BJ (cell line): ENCODE results near the gene KLF9. TPM values are rescaled to one million over a fixed set of nuclear protein-coding genes. Genes with fewer than 3 reads are reported as not detected.

Experiments
- CTCF ChIA-PET: fragments of 350-600 bp; formaldehyde crosslinking; extraction: SDS; loops from one replicate; lab custom pipeline; 2021; ENCODE audit warnings: antibody characterized with exemption, inconsistent platforms; lab: Yijun Ruan, JAX
- POLR2A ChIA-PET: fragments of 300-600 bp; sonication (Branson Sonifier 250); formaldehyde crosslinking; extraction: SDS; loops from one replicate; lab custom pipeline; 2021; ENCODE audit warnings: antibody characterized with exemption; lab: Charles Lee
- DNase-seq: peaks from one replicate; pipeline ENCODE4 v3.0.0-alpha.2; 2011; ENCODE audit warnings: low read depth
- H3K27me3 ChIP-seq: 2 replicates; pipeline ENCODE4 v1.6.0; 2011; ENCODE audit warnings: low read length; ENCODE audit not compliant: control insufficient read depth, insufficient read depth
- H3K36me3 ChIP-seq: 2 replicates; pipeline ENCODE4 v1.5.1; 2011; ENCODE audit warnings: low read length; ENCODE audit not compliant: control insufficient read depth, insufficient read depth
- H3K4me3 ChIP-seq: 2 replicates; pipeline ENCODE4 v1.5.1; 2011; ENCODE audit warnings: low read depth, mild to moderate bottlenecking, control low read depth, low read length
- polyA plus RNA-seq: library from polyadenylated mRNA; depleted of rRNA; stranded (reverse); fragments of >200 nt; gene quantifications from 2 replicates; pipeline ENCODE4 v1.2.3, GENCODE V29; 2011
- TF ChIP-seq, protein P1 (sequence below): IDR thresholded peaks from 2 replicates; pipeline ENCODE4 v1.5.1; 2011; ENCODE audit warnings: low read depth, mild to moderate bottlenecking, control low read depth, inconsistent platforms, low read length, moderate library complexity; ENCODE audit not compliant: insufficient read depth

Gene KLF9
- polyA plus RNA-seq, 1 experiment = 29.2 TPM

DNA sequence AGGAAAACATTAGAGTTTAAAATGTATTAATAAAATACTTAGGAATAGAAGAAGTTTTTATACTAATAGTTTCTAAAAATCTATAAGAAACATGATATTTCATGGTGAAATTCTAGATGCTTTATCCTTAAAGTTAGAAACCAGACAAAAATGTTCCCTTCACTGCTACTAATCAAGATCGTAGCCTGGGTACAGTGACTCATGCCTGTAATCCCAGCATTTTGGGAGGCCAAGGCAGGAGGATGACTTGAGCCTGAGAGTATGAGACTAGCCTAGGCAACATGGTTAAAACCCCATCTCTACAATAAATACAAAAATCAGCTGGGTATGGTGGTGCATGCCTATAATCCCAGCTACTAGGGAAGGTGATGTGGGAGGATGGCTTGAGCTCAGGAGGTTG is 30.4 kb upstream of the KLF9 start:
- no peaks in the 10 kb centered on the region for H3K36me3 ChIP-seq
- 0 out of 2 replicates have a peak, but pooled peaks cover 2% of the 10 kb centered on the region for H3K27me3 ChIP-seq
- TF ChIP-seq, protein P1, sequence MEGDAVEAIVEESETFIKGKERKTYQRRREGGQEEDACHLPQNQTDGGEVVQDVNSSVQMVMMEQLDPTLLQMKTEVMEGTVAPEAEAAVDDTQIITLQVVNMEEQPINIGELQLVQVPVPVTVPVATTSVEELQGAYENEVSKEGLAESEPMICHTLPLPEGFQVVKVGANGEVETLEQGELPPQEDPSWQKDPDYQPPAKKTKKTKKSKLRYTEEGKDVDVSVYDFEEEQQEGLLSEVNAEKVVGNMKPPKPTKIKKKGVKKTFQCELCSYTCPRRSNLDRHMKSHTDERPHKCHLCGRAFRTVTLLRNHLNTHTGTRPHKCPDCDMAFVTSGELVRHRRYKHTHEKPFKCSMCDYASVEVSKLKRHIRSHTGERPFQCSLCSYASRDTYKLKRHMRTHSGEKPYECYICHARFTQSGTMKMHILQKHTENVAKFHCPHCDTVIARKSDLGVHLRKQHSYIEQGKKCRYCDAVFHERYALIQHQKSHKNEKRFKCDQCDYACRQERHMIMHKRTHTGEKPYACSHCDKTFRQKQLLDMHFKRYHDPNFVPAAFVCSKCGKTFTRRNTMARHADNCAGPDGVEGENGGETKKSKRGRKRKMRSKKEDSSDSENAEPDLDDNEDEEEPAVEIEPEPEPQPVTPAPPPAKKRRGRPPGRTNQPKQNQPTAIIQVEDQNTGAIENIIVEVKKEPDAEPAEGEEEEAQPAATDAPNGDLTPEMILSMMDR = no peak
- no peak for DNase-seq
- POLR2A ChIA-PET = no interaction called here
- H3K4me3 ChIP-seq = no peak overlapping the region
- CTCF ChIA-PET = no interaction called here

DNA sequence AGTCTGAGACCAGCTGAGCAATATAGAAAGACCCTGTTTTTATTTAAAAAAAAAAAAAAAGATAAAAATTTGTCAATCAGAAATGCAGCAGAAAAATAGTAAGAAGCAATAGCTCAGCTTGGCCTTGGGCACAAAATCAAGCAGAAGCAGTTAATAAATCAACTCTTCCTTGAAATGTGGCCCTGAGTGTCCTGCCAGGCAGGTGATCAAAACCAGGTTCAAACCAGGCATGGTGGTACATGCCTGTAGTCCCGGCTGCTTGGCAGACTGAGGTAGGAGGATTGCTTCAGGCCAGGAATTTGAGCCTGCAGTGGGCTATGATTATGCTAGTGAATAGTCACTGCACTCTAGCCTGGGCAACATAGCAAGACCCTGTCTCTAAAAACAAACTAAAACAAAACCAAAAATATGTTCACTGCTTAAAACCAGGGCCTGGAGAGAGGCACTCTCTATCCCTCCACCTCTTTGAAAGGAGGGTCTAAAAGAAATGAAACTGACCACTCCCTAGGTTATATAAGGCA is 27.9 kb upstream of the KLF9 start:
- no peak overlapping the region for H3K4me3 ChIP-seq
- ChIA-PET POLR2A (no interaction called here), CTCF (no interaction called here)
- H3K36me3 ChIP-seq = no peaks in the 10 kb centered on the region
- TF ChIP-seq, protein P1 = no peak
- H3K27me3 ChIP-seq = no peaks in the 10 kb centered on the region
- DNase-seq = no peak

DNA sequence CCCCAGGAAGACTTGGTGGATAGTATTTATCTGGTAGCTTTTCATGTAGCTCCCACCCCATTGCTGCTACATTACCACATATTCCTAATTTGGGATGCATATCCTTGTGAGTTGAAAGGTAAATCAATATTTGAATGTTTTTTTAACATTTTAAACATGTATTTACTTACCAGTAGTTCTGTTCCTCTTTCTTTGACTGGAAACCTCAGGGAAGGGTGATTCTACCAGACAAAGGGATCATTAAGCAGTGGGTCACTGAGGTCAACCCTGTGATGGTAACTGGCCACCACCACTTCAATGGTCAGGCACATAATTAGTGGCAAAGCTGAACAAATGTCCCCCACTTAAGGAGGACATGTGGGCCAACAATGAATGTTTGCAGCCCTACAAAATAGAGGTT is 27.2 kb upstream of the KLF9 start:
- CTCF ChIA-PET = interaction anchor here (1.4 kb wide), 1 partner anchor 38 kb away, joined by 4 read pairs; no protein-coding TSS in a partner anchor
- POLR2A ChIA-PET = no interaction called here

DNA sequence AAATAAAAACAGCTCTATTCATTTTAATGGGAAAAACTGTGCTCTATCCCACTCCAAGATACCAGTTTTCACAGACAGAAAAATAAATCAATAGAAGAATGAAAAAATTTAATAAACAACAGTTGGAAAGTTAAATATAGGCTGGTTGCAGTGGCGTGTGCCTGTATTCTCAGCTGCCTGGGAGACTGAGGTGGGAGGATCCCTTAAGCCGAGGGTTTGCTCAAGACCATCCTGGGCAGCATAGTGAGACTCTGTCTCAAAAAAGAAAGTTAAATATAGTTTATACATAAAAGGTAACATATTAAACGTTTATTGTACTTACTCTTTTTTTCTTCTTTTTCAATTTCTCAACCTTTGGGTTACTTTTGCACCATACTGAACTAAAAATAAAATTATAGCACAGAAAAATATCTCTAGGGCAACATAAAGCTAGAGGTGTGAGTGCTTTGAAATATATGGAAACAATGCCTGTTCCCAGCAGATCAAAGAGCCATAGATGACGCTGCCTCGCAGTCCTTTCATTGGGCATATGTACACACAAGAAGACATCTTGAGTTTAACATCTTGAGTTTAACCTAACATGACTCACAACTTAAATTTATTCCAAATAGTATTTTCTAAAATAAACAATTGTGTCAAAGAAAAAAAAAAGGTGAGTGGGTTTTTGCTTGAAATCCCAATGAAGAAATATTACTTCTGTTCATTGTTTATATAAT is 25.7 kb upstream of the KLF9 start:
- no peak for DNase-seq
- CTCF ChIA-PET = interaction anchor here (0.6 to 1.4 kb wide), 2 partner anchors 39 to 51 kb away, joined by 4 read pairs; no protein-coding TSS in a partner anchor
- POLR2A ChIA-PET = no interaction called here

More for the DNA sequence above, 27.2 kb upstream of the KLF9 start:
- H3K4me3 ChIP-seq = no peak overlapping the region
- no peaks in the 10 kb centered on the region for H3K27me3 ChIP-seq
- DNase-seq = no peak
- TF ChIP-seq, protein P1 = no peak
- H3K36me3 ChIP-seq = no peaks in the 10 kb centered on the region

DNA sequence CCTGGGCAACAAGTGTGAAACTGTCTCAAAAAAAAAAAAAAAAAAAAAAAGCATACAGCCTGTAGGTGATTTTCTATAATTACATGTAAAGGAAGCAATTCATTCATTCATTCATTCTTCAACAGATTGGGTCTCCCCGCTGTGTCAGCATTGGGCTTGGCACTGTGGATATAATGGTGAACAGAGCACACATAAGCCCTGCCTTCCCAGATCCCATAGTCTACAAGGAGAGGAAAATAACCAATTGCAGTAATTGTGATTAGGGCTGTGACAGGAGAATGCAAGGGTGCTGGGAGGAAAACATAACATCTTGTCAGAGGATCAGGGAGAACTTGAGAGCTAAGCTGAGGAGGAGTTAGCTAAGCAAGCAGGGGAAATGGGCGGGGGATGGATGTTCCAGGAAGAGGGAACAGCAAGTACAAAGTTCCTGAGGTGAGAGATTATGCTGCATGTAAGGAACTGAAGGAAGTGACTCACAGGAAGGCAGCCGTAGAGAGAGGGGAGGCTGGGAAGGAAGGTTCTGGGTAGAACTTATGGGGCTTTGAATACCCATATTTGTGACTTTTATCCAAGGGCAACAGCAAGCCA is 24.0 kb upstream of the KLF9 start:
- ChIA-PET CTCF (interaction anchor here (0.9 kb wide), 1 partner anchor 22 kb away, joined by 3 read pairs; no protein-coding TSS in a partner anchor), POLR2A (no interaction called here)
- no peaks in the 10 kb centered on the region for H3K36me3 ChIP-seq
- H3K4me3 ChIP-seq = no peak overlapping the region
- no peaks in the 10 kb centered on the region for H3K27me3 ChIP-seq
- DNase-seq = no peak
- TF ChIP-seq, protein P1 = no peak

More for the DNA sequence above, 25.7 kb upstream of the KLF9 start:
- no peaks in the 10 kb centered on the region for H3K27me3 ChIP-seq
- no peak overlapping the region for H3K4me3 ChIP-seq
- no peaks in the 10 kb centered on the region for H3K36me3 ChIP-seq
- TF ChIP-seq, protein P1 = no peak
